Measurements from ENCODE around the gene SLC8A1. TPM values are rescaled to one million over a fixed set of nuclear protein-coding genes. Genes with fewer than 3 reads are reported as not detected.

Gene SLC8A1
- total RNA-seq, 2 experiments from 2014 or later: 0.47 to 0.59 TPM

DNA sequence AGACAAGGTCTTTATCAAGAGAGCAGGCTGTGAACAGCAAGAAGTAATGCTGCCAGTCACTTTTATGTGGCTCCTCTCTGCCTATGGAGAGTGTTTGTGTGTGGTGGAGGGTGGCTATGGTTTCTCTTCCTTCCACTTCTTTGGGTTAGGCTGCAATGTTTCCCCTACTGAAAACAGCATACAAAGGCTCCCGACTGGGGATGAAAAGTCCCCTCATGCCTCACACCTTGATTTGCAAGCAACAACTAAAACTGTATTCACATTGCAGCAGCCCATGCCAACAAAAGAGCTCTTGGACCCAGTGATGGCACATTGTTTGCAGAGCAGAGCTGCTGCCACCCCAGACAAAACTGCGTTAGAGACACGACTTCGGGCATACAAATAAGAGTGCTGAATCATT is 301.6 kb downstream of the SLC8A1 start:
- Mint-ChIP-seq H3K9me3 (no peaks in the 10 kb centered on the region), H3K4me3 (no peak overlapping the region), H3K4me1 (ENCODE audit: low read depth) (no peaks in the 10 kb centered on the region), H3K27ac (no peak overlapping the region), H3K36me3 (ENCODE audit: low read depth) (no peaks in the 10 kb centered on the region), H3K27me3 (no peaks in the 10 kb centered on the region)
- no peak overlapping the region for H3K4me3 ChIP-seq (ENCODE audit: low read length)
- CTCF ChIA-PET: no interaction called here
- intact Hi-C loops (cut with DNase I, micrococcal nuclease): no loop called here
- no peaks in the 10 kb centered on the region for H3K4me1 ChIP-seq (ENCODE audit: insufficient read depth, low read length)
- H3K27me3 ChIP-seq (ENCODE audit: control insufficient read depth in 1 of 2, insufficient read depth in 2 of 2, low read length in 2 of 2): no peaks in the 10 kb centered on the region
- no peaks in the 10 kb centered on the region for H3K9me3 ChIP-seq (ENCODE audit: control insufficient read depth in 1 of 2, insufficient read depth in 1 of 2, low read length in 2 of 2)
- POLR2A ChIA-PET: no interaction called here
- DNase-seq (no peak), ATAC-seq (ENCODE audit: poor library complexity) (no peak)
- TF ChIP-seq, protein P1, sequence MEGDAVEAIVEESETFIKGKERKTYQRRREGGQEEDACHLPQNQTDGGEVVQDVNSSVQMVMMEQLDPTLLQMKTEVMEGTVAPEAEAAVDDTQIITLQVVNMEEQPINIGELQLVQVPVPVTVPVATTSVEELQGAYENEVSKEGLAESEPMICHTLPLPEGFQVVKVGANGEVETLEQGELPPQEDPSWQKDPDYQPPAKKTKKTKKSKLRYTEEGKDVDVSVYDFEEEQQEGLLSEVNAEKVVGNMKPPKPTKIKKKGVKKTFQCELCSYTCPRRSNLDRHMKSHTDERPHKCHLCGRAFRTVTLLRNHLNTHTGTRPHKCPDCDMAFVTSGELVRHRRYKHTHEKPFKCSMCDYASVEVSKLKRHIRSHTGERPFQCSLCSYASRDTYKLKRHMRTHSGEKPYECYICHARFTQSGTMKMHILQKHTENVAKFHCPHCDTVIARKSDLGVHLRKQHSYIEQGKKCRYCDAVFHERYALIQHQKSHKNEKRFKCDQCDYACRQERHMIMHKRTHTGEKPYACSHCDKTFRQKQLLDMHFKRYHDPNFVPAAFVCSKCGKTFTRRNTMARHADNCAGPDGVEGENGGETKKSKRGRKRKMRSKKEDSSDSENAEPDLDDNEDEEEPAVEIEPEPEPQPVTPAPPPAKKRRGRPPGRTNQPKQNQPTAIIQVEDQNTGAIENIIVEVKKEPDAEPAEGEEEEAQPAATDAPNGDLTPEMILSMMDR (IDR thresholded peaks at IDR 0.05): no peak
- H3K36me3 ChIP-seq (ENCODE audit: insufficient read depth, low read length): no peaks in the 10 kb centered on the region
- H3K27ac ChIP-seq (ENCODE audit: low read depth in 1 of 2, low read length in 2 of 2): no peak overlapping the region

DNA sequence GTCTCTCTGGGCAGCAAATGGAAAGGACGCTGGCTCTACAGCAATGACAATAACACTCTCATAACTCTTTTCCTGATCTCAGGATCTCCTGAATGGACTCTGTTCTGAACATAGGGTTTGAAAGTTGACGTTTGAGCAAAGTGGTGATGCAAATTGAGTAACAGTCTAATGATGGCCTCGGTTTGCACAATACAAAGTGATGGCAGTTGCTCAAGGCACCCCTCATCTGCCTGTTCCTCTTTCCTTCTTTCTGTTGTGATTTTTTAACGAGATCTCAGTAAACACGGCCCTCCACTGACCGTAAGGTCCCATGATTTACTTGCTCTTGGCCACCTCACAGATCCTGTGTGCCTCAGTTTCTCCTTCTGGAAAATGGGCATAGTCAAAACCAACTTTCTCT is 303.6 kb downstream of the SLC8A1 start:
- no peak overlapping the region for H3K27ac Mint-ChIP-seq
- ChIA-PET CTCF (no interaction called here), POLR2A (no interaction called here)
- TF ChIP-seq, protein P1 (IDR thresholded peaks at IDR 0.05): no peak
- Histone ChIP-seq H3K27ac (ENCODE audit: low read depth in 1 of 2, low read length in 2 of 2) (no peak overlapping the region), H3K27me3 (ENCODE audit: control insufficient read depth in 1 of 2, insufficient read depth in 2 of 2, low read length in 2 of 2) (no peaks in the 10 kb centered on the region), H3K9me3 (ENCODE audit: control insufficient read depth in 1 of 2, insufficient read depth in 1 of 2, low read length in 2 of 2) (no peaks in the 10 kb centered on the region), H3K36me3 (ENCODE audit: insufficient read depth, low read length) (no peaks in the 10 kb centered on the region), H3K4me3 (ENCODE audit: low read length) (no peak overlapping the region), H3K4me1 (ENCODE audit: insufficient read depth, low read length) (no peaks in the 10 kb centered on the region)
- intact Hi-C loops (cut with DNase I, micrococcal nuclease): no loop called here
- ATAC-seq (ENCODE audit: poor library complexity): no peak
- no peaks in the 10 kb centered on the region for H3K36me3 Mint-ChIP-seq (ENCODE audit: low read depth)
- H3K27me3 Mint-ChIP-seq: no peaks in the 10 kb centered on the region
- H3K4me3 Mint-ChIP-seq: no peak overlapping the region
- no peaks in the 10 kb centered on the region for H3K9me3 Mint-ChIP-seq
- DNase-seq: peak in 2 of 14 experiments; percentile 1 to 12
- H3K4me1 Mint-ChIP-seq (ENCODE audit: low read depth): no peaks in the 10 kb centered on the region

DNA sequence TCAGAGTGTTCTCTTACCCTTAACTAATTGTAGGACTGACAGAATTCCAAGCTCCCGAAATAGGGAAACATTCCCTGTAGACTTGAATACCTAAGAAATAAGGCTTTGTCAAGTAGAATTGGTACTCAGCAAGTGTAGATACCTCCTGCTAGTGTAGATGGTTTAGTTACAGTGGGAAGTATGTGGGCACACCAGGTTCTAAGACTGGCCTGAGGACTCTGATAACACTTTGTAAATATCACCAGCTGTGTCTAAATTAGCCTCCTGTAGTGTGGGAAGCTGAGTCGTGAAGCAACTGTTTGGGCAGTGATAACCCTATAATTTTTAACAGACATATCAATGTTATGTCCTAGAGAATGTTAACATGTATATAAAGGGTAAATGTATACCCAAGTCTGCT is 304.5 kb downstream of the SLC8A1 start:
- TF ChIP-seq, protein P1 (IDR thresholded peaks at IDR 0.05): no peak
- H3K36me3 Mint-ChIP-seq (ENCODE audit: low read depth): no peaks in the 10 kb centered on the region
- ATAC-seq (ENCODE audit: poor library complexity) (no peak), DNase-seq (no peak)
- no peak overlapping the region for H3K27ac ChIP-seq (ENCODE audit: low read depth in 1 of 2, low read length in 2 of 2)
- no peaks in the 10 kb centered on the region for H3K36me3 ChIP-seq (ENCODE audit: insufficient read depth, low read length)
- POLR2A ChIA-PET: no interaction called here
- no peaks in the 10 kb centered on the region for H3K27me3 Mint-ChIP-seq
- no peak overlapping the region for H3K27ac Mint-ChIP-seq
- H3K9me3 Mint-ChIP-seq: no peaks in the 10 kb centered on the region
- H3K27me3 ChIP-seq (ENCODE audit: control insufficient read depth in 1 of 2, insufficient read depth in 2 of 2, low read length in 2 of 2): no peaks in the 10 kb centered on the region
- H3K4me3 ChIP-seq (ENCODE audit: low read length): no peak overlapping the region
- no peaks in the 10 kb centered on the region for H3K4me1 ChIP-seq (ENCODE audit: insufficient read depth, low read length)
- intact Hi-C loops (cut with DNase I, micrococcal nuclease): no loop called here
- H3K4me1 Mint-ChIP-seq (ENCODE audit: low read depth): no peaks in the 10 kb centered on the region
- no peaks in the 10 kb centered on the region for H3K9me3 ChIP-seq (ENCODE audit: control insufficient read depth in 1 of 2, insufficient read depth in 1 of 2, low read length in 2 of 2)
- CTCF ChIA-PET: no interaction called here
- no peak overlapping the region for H3K4me3 Mint-ChIP-seq
